EH (cell line): ENCODE measurements around the gene CNNM1.

Source experiments
- DNase-seq: peaks from one replicate; pipeline ENCODE4 v3.0.0-alpha.2; 2015; ENCODE audit warnings: low read depth

CNNM1 gene

DNA sequence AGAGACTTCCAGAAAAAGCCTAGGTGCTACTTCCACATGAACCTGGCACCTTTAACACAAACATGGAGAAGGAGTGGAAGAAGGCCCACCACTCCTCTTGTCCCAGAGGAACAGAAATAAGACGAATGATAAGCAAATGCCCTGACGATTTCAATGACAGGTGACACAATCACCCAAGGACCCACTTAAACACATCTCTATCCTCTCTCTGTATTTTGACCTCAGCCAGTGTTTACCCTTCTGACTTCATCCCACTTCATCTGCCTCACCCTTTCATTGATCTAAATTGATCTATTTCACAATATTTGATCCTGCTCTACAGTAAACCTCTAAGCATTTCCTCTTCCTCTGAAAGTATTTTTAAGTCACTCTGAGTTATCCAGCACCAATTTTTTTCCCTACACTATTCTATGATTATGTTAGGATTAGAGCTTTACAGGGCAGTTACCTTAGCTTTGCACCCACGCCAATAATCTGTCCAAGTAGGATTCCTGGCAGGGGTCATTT, 92.1 kb downstream of the CNNM1 start:
- DNase-seq: no peak

DNA sequence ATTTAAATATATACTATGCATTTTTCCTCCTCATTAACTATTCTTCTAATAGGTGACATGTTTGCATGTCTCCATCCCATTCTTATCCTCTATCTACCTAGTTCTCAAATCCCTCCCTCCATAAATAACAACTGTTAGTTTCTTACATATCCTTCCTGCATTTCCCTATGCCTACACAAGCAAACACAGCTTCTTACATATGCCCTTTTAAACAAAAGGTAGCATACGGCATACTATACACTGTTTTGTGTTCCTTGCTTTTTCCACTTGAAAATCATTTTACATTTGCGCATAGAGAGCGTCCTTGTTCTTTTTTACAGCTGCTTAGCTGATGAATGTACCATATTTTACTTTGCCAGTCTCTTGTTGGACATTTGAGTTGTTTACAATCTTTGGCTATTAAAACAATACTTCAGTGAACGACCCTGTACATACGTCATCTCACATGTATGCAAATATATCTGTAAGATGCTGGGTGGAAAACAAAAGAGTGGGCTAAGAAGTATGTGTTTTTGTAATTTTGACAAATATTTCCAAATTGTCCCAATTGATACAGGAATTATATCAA, 93.5 kb downstream of the CNNM1 start:
- no peak for DNase-seq

DNA sequence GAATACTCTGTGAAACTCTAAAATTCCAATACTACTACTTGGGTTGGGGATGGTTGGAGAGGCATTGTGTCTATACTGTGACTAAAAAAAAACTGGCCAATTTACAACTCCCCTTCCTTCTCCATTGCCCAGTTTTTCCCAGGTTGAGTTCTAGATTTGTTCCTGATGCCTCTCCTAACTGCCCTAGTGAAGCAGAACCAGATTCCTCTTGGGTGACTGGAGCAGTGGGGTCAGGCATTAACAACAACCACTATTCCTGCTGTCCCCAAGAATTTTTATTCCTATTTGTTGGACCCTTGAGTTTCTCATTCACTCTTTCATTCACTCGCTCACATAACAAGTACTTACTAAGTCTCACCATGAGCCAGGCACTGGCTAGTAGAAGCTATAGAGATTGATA, 95.5 kb downstream of the CNNM1 start:
- DNase-seq: no peak

GRCh38 chr10:99425204-99425603, 96.0 kb downstream of the CNNM1 start:
- no peak for DNase-seq

DNA sequence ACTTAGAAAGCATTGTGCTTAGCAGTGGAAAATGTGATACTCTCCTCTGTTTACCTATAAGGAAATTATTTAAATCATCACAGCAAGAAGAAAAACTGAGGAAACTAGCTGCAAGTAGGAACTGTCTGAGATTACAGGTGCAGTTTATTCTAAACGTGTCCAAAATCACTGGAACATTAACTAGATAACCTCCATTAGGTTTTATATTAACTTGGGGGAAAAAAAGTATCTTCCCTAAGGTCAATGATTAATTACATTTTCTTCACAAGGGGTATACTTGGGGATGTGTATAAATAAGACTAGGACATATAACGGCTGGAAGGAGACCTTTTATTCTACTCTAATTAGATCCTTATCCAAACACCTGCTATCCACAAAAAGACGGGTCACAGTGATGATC, 97.5 kb downstream of the CNNM1 start:
- no peak for DNase-seq

DNA sequence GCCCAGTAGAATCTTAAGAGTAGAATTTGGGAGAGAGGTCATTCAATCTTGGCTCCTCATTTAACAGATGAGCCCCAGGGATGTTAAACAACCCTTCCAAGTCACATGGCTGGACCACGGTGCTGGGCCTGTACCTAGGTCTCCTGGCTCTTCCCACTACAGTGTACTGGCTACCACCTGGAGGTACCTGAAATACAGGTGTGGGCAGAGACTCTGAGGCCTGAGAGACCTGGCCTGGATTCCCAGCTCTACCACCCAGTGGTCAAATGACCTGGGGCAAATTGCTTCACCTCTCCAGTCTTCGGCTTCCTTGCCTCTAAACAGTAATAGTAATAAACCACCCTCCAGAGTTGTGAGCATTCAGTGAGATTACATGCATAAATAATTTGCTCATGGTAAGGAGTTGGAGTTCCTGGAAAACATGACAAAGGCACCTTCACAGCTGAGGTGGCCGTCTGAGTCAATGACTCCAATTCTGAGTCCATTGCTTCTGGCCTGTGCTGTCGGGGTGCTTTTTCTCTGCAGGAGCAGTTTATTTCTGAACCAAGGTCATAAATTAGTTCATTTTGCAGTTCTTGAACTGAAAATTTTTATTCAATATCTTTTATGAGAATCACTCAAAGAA, 98.5 kb downstream of the CNNM1 start:
- DNase-seq: no peak

DNA sequence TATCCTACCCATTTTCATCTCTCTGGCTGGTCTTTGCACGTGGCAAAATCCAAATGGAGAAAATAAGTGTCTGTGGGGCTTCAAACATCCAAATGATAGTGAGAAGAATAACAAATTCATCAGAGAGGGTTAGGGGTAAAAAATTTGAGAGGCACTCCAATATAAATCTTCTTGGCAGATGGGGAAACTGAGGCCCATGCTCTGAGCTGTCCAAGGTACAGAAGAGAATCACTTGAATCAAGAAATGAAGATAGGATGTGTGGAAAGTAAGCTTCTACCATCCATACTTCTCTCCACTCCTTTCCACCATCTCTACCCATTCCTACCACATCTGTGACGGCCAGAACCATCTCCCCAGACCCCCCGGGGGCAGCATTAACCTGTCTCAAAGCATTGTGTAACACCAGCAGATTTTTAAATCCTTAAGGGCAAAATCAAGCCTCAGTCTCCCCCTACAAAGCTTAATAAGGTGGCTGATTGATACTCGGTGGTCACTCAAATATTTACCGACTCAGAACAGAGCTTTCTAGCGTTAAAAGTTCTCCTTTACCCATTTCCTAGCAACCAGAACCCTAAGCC, 100.5 kb downstream of the CNNM1 start:
- DNase-seq: no peak

DNA sequence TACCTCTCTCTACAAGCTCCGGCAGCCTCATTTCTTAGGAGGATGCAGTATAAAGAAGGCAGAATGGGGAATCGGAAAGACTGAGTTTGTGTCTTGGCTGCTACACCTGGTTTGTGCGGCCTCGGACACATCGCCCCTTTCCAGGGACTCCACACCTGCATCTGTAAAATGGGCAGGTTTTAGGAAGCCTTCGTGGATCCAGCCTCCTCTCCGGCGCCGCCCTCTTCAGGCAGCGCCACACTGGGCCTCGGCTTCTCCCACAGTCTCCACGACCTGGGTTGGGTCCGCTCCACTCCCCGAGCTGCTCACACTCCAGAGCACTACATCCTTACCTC, 100.9 kb downstream of the CNNM1 start:
- DNase-seq: no peak

GRCh38 chr10:99430451-99431189, 101.5 kb downstream of the CNNM1 start, which contains the start of gene GOT1:
GOT1 (minus strand) TSS chr10:99430624; CDS start chr10:99430565, 59 bp downstream.
- DNase-seq: peak; percentile 99

GRCh38 chr10:99431190-99431760, 102.1 kb downstream of the CNNM1 start:
- DNase-seq: peak; percentile 58

DNA sequence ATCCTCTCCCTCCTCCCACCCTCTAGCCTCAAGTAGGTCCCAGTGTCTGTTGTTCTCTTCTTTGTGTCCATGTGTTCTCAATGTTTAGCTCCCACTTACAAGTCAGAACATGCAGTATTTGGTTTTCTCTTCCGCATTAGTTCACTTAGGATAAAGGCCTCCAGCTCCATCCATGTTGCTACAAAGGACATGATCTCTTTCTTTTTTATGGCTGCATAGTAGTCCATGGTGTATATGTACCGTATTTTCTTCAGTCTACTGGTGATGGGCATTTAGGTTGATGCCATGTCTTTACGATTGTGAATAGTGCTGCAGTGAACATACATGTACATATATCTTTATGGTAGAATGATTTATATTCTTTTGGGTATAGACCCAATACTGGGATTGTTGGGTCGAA, 102.9 kb downstream of the CNNM1 start:
- DNase-seq: no peak

DNA sequence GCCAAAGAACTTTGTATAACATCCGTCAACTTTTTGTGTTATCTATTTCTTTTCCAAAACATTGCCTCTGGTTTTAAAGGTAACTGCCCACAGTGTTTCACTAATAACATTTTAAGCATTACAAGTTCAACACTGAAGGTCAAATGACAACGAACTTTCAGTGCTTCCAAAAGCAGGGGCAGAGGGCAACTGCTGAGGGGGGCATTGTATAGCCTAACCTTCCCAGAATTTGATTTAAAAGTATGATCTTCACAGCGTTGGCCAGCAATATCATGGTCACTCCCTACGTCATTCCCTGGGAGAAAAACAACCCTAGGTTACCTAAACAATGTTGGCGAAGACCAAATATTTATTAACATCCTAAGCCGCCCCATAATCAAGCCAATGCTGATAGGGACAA, 103.7 kb downstream of the CNNM1 start:
- no peak for DNase-seq

DNA sequence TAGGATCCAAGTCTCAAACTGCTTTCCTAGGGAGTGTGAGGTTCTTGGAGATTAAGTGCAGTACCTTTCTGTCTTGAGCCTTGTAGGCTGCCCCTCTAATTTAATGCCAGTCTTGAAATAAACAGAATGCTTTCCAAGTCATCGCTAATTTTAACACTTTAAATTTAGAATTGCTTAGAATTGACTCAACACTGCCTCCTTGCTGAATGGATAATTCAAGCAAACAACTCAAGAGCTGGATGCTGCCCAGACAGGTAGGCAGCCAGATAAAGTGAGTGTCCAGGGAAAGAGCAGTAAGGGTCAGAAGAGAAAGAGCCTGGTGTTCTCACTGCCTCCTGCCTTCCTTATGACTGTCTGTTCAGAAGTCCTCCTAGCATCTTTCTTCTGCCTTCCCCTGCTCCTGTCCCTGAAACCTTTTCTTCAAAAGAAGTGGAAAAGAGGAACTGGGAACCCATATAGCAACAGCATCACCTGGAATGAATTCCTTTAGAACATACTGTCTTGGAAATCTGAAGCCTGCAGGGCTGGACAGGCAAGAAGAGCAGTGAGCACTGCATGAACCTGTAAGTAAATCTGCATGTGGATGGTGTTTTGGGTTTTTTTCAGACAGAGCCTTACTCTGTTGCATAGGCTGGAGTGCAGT, 104.3 kb downstream of the CNNM1 start:
- no peak for DNase-seq

DNA sequence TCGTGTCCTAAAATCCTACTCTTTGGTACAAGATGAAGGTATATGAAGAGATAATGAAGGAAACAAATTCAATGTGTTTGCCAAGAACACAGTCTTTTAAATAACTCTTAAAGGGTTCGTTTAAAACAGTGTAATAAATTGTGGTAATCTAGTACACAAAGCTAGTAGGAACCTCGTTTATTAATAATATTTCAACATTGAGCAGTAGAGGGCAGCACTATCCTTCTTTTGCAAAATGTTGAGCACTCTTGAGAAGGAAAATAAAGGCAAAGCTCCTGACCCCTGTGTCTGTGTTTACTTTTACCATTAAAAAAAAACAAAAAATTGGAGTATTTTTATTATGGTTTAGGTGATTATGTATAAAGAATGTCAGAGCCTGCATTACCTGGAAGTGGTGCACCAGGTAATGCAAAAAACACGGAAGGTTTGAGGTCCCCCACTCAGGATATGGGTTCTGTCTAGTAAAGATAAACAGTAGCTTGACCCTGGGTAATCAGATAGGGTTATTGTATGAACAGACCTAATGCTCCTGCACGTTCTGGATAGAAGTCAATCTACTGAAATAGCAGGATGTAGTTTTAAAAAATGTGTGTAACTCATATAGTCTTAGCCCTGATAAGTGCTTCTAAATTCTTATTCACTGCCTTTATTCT, 107.0 kb downstream of the CNNM1 start:
- DNase-seq: peak; percentile 58

DNA sequence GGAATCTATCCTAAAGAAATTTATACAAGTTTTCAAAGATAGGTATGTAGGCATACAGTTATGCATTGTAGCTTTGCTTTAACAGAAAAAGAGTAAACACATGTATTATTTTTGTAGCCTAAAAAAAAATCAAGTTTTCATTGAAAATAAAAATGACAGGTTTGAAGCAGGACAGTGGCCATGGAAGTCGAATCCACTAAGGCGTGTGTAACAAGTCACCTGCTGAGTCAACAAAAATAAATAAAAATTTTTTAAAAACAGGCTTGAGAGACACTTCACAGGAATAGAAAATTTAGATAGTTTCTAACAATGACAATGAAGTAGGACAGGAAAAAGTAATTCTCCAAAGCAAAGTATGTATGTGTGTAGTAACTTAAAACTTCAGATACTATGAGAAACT, 109.7 kb downstream of the CNNM1 start:
- no peak for DNase-seq

DNA sequence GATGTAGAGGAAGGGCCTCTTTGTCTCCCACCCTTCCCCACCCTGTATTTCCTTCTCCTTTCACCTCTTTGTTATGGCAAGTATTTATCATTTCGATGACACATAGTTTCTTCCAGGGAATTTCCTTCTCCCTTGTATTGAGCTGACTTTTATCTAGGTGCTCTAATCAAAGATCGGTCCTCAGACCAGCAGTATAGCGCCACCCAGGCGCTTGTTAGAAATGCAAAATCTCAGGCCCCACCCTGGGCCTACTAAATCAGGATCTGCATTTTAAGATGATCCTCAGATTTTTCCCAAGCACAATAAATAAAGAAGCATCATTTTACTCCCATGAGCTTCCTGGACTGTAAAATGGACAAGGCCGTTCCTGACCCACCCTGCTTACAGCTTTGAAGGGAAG, 113.2 kb downstream of the CNNM1 start:
- no peak for DNase-seq

DNA sequence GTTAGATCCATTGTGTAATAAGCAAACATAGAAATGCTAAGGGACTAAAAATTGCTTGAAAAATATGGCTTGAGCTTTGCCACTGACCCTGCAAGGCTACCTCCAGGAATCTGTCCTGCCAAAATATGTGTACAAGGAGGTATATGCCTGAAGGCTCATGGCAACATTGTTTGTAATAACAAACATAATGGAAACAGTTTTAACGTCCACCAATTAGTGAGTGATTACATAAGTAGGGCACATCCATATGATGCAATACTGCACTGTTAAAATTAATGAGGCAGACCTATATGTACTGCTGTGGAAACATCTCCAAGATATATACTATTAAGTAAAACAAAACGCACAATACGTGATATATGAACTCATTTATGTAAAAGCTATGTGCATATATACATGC, 114.3 kb downstream of the CNNM1 start:
- no peak for DNase-seq
